Nephron progenitor cell (in vitro differentiated cells): ENCODE data around the gene KCNMA1.

Experiments used
- DNase-seq: peaks from one replicate; pipeline ENCODE4 v3.0.0; 2021
- H3K27ac Mint-ChIP-seq: 2 replicates; pipeline ENCODE4 v1.8.0; 2021; ENCODE audit warnings: mild to moderate bottlenecking, moderate library complexity, mixed read lengths
- H3K27me3 Mint-ChIP-seq: 2 replicates; pipeline ENCODE4 v1.8.0; 2021; ENCODE audit warnings: mild to moderate bottlenecking, low read depth, mixed read lengths; ENCODE audit not compliant: poor library complexity
- H3K36me3 Mint-ChIP-seq: 2 replicates; pipeline ENCODE4 v1.8.0; 2021; ENCODE audit warnings: low read depth, mixed read lengths
- H3K4me1 Mint-ChIP-seq: 2 replicates; pipeline ENCODE4 v1.8.0; 2021; ENCODE audit warnings: mixed read lengths
- H3K4me3 Mint-ChIP-seq: 2 replicates; pipeline ENCODE4 v1.8.0; 2021; ENCODE audit warnings: mild to moderate bottlenecking, moderate library complexity, mixed read lengths
- H3K9me3 Mint-ChIP-seq: 2 replicates; pipeline ENCODE4 v1.8.0; 2021; ENCODE audit warnings: mild to moderate bottlenecking, moderate library complexity, mixed read lengths
- TF ChIP-seq, protein P1 (sequence below): fragments of 200-600 bp; sonication (generic); IDR thresholded peaks from 2 replicates; pipeline ENCODE4 v1.5.0; 2021; ENCODE audit warnings: antibody characterized with exemption

The KCNMA1 gene

DNA sequence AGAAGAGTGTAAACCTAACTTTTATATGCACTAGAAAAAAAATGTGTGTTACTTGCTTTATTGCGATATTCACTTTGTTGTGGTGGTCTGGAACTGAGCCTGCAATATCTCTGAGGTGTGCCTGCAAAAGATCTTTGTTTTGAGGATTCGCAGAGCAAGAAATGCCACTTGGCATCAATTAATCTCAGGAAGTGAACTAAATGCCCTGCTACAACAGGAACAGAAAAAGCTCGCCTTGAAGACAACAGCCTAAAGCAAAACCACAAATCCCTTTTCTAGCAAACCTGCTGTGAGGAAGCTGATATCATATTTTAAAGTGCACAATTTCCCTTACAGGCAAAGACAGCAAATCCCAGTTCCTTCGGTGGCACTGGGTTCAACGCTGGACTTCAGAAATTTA is 675.8 kb downstream of the KCNMA1 start:
- TF ChIP-seq, protein P1, sequence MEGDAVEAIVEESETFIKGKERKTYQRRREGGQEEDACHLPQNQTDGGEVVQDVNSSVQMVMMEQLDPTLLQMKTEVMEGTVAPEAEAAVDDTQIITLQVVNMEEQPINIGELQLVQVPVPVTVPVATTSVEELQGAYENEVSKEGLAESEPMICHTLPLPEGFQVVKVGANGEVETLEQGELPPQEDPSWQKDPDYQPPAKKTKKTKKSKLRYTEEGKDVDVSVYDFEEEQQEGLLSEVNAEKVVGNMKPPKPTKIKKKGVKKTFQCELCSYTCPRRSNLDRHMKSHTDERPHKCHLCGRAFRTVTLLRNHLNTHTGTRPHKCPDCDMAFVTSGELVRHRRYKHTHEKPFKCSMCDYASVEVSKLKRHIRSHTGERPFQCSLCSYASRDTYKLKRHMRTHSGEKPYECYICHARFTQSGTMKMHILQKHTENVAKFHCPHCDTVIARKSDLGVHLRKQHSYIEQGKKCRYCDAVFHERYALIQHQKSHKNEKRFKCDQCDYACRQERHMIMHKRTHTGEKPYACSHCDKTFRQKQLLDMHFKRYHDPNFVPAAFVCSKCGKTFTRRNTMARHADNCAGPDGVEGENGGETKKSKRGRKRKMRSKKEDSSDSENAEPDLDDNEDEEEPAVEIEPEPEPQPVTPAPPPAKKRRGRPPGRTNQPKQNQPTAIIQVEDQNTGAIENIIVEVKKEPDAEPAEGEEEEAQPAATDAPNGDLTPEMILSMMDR, result no peak
- H3K27ac Mint-ChIP-seq, result no peak overlapping the region
- peaks cover 19% of the 10 kb centered on the region for H3K9me3 Mint-ChIP-seq

DNA sequence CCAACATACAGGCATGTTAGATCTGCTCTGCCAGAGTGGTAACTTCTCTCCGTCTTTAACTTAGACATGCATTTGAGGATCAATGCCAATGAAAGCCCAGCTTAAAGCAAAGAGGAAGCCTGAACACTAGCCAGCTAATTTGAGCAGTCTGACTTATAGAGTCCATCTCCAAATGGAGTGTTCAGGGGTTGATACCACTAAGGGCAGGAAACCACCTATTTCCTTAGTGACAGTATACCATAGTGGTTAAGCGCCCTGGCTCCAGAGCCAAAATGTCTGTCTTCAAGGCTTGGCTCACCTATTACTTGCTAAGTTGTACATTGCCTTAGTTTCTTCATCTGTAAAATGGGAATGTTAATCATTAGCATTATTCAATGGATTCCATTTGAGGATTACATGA is 678.5 kb downstream of the KCNMA1 start:
- Mint-ChIP-seq H3K36me3 (peaks cover 6% of the 10 kb centered on the region), H3K9me3 (peaks cover 19% of the 10 kb centered on the region), H3K27me3 (peaks cover 3% of the 10 kb centered on the region), H3K4me1 (peaks cover 4% of the 10 kb centered on the region), H3K27ac (no peak overlapping the region), H3K4me3 (no peak overlapping the region)
- DNase-seq, result no peak
- TF ChIP-seq, protein P1, result no peak

More for the DNA sequence above, 675.8 kb downstream of the KCNMA1 start:
- DNase-seq, result no peak
- Mint-ChIP-seq H3K4me3 (no peak overlapping the region), H3K27me3 (peaks cover 8% of the 10 kb centered on the region), H3K36me3 (peaks cover 6% of the 10 kb centered on the region), H3K4me1 (no peaks in the 10 kb centered on the region)

DNA sequence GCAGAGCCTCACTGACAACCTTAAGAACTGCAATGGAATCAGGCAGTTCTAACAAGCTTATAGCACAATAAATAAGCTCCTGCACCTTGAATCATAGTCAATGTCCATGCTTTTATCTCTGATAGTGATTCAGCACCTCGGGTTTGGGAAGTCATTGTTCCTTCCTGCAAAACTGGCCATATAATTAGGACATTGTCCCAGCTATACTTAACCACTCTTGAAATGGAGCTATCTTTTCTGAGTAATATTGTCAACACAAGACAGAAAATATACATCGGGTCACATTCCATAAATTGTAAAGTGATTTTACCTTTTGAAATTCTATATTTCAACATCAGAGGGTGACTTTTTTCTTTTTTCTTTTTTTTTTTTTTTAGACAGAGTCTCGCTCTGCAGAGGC is 682.8 kb downstream of the KCNMA1 start:
- no peak for DNase-seq
- Mint-ChIP-seq H3K36me3 (no peaks in the 10 kb centered on the region), H3K4me3 (no peak overlapping the region), H3K27me3 (peaks cover 8% of the 10 kb centered on the region), H3K4me1 (peaks cover 5% of the 10 kb centered on the region), H3K9me3 (peaks cover 3% of the 10 kb centered on the region), H3K27ac (no peak overlapping the region)
- TF ChIP-seq, protein P1, result no peak

DNA sequence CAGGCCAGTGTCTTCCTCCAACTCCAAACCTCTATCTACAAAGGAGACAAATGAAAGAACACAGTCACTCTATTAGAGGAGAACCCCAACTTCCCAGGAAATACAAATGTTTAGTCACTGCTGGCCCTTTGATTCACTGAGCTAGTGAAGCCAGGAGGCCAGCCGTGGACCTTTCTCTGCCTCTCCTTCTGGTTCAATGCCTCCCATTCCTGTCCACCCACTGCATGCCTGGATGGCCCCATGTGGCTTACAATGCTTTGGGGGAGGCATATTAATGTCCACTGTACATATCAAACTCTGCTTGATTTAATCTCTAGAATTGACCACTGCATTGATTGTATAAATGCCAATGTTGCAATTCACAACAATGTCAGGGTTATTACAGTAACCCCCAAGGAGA is 687.3 kb downstream of the KCNMA1 start:
- Mint-ChIP-seq H3K27me3 (peaks cover 12% of the 10 kb centered on the region), H3K4me1 (peaks cover 9% of the 10 kb centered on the region), H3K9me3 (no peaks in the 10 kb centered on the region), H3K27ac (no peak overlapping the region), H3K36me3 (no peaks in the 10 kb centered on the region), H3K4me3 (no peak overlapping the region)
- TF ChIP-seq, protein P1, result no peak
- no peak for DNase-seq

DNA sequence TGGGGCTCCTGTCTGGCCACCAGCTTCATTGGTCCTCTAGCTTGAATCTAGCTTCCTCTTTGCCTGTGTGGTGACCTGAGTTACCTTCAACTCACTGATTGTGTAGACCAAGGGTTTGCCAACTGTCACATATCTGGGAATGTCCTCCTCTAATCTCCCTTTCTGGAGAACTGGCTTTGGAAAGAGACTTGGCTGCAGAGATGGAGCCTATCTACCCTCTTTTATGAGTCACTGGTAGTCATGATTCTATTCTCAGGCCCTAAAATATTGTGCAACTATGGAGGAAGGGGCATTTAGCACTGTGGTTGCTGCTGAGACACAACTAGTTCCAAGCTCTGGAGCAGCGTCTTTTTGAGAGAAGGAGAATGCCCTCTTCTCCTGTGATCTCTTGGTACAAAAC is 691.3 kb downstream of the KCNMA1 start:
- TF ChIP-seq, protein P1, result no peak
- Mint-ChIP-seq H3K4me3 (no peak overlapping the region), H3K4me1 (peaks cover 36% of the 10 kb centered on the region), H3K27me3 (peaks cover 12% of the 10 kb centered on the region), H3K9me3 (no peaks in the 10 kb centered on the region), H3K27ac (no peak overlapping the region), H3K36me3 (no peaks in the 10 kb centered on the region)
- DNase-seq, result no peak

DNA sequence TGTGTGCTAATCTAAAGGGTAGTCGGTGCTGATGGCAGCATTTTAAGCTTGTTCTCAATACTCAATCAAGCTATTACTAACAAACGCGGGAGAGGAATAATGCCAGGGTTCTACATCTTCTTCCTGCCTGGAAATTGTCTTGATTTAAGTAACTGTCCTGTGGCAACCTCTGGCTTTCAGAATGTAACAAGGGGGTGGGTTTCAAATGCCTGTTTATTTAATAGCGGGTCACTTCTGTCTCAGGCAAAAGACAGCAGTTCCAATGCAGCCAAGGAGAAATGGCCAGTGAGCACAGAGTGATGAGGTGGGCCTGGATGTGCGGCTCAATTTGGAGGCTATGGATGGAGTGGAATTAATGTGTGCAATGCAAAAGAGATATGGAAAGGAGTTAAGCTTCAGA is 692.4 kb downstream of the KCNMA1 start:
- DNase-seq, result no peak
- Mint-ChIP-seq H3K36me3 (no peaks in the 10 kb centered on the region), H3K9me3 (no peaks in the 10 kb centered on the region), H3K27me3 (peaks cover 12% of the 10 kb centered on the region), H3K4me3 (no peak overlapping the region), H3K4me1 (peaks cover 38% of the 10 kb centered on the region), H3K27ac (no peak overlapping the region)
- TF ChIP-seq, protein P1, result no peak
